Neural crest cell (in vitro differentiated cells): ENCODE results near the gene TH. TPM values are rescaled to one million over a fixed set of nuclear protein-coding genes. Genes with fewer than 3 reads are reported as not detected.
A peak's percentile ranks its signal among the peaks of the same experiment; 100 is the strongest.

Experiments used
- DNase-seq: peaks from one replicate; pipeline ENCODE4 v3.0.0; 2021; ENCODE audit warnings: low read depth, mixed read lengths, low spot score
- H3K27ac Mint-ChIP-seq: one replicate; pipeline ENCODE4 v1.8.0; 2021; ENCODE audit warnings: mild to moderate bottlenecking, mixed read lengths; ENCODE audit not compliant: unreplicated experiment
- H3K27me3 Mint-ChIP-seq: 2 replicates; pipeline ENCODE4 v1.8.0; 2021; ENCODE audit warnings: low read depth, mild to moderate bottlenecking, mixed read lengths
- H3K36me3 Mint-ChIP-seq: 2 replicates; pipeline ENCODE4 v1.8.0; 2021; ENCODE audit warnings: low read depth, mild to moderate bottlenecking, mixed read lengths
- H3K4me1 Mint-ChIP-seq: 2 replicates; pipeline ENCODE4 v1.8.0; 2021; ENCODE audit warnings: mixed read lengths
- H3K4me3 Mint-ChIP-seq: one replicate; pipeline ENCODE4 v1.8.0; 2021; ENCODE audit warnings: mild to moderate bottlenecking, mixed read lengths
- H3K9me3 Mint-ChIP-seq: 2 replicates; pipeline ENCODE4 v1.8.0; 2021; ENCODE audit warnings: mixed read lengths
- CTCF ChIP-seq: fragments of 200-600 bp; sonication (generic); conservative IDR thresholded peaks from 2 replicates; pipeline ENCODE4 v1.5.0; 2021; ENCODE audit warnings: antibody characterized with exemption, mild to moderate bottlenecking
- total RNA-seq: library from RNA; stranded (reverse); gene quantifications from 2 replicates; pipeline ENCODE4 v1.2.1, GENCODE V29; 2021

TH gene
- total RNA-seq, 1 donor from 2014 or later: 0.61 TPM

DNA sequence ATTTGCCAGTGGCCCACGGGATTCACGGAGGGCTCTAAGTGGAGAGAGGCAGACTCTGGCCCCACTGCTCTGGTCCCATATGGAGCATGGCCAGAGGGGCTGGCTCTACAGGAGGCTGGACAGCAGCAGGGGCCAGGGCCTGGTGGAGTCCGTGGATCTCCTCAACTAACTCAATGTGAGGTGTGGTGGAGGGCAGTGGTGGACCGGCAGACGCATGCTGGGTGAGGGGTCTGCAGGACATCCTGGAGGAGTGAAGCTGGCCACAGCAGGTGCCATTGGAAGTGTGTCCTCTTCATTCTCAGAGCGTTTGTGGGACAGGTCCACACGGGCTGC is 48.0 kb downstream of the TH start:
- no peak for DNase-seq
- Mint-ChIP-seq H3K27ac (no peak overlapping the region), H3K4me3 (no peak overlapping the region), H3K4me1 (no peaks in the 10 kb centered on the region), H3K9me3 (peaks cover 6% of the 10 kb centered on the region), H3K27me3 (peaks cover 14% of the 10 kb centered on the region), H3K36me3 (no peaks in the 10 kb centered on the region)
- TF ChIP-seq CTCF: no peak

GRCh38 chr11:2122907-2123627 is 48.5 kb downstream of the TH start:
- DNase-seq: no peak
- TF ChIP-seq CTCF: no peak
- Mint-ChIP-seq H3K27me3 (peaks cover 20% of the 10 kb centered on the region), H3K4me3 (no peak overlapping the region), H3K9me3 (peaks cover 10% of the 10 kb centered on the region), H3K27ac (no peak overlapping the region), H3K4me1 (no peaks in the 10 kb centered on the region), H3K36me3 (no peaks in the 10 kb centered on the region)

- H3K9me3 Mint-ChIP-seq: peaks cover 15% of the 10 kb centered on the region
- peaks cover 25% of the 10 kb centered on the region for H3K27me3 Mint-ChIP-seq
- no peak for TF ChIP-seq CTCF
- H3K27ac Mint-ChIP-seq: no peak overlapping the region
- H3K4me3 Mint-ChIP-seq: no peak overlapping the region
- H3K4me1 Mint-ChIP-seq: no peaks in the 10 kb centered on the region
- H3K36me3 Mint-ChIP-seq: no peaks in the 10 kb centered on the region
- DNase-seq: no peak
These were observed 49.3 kb downstream of the TH start for GRCh38 chr11:2122222-2122906.

DNA sequence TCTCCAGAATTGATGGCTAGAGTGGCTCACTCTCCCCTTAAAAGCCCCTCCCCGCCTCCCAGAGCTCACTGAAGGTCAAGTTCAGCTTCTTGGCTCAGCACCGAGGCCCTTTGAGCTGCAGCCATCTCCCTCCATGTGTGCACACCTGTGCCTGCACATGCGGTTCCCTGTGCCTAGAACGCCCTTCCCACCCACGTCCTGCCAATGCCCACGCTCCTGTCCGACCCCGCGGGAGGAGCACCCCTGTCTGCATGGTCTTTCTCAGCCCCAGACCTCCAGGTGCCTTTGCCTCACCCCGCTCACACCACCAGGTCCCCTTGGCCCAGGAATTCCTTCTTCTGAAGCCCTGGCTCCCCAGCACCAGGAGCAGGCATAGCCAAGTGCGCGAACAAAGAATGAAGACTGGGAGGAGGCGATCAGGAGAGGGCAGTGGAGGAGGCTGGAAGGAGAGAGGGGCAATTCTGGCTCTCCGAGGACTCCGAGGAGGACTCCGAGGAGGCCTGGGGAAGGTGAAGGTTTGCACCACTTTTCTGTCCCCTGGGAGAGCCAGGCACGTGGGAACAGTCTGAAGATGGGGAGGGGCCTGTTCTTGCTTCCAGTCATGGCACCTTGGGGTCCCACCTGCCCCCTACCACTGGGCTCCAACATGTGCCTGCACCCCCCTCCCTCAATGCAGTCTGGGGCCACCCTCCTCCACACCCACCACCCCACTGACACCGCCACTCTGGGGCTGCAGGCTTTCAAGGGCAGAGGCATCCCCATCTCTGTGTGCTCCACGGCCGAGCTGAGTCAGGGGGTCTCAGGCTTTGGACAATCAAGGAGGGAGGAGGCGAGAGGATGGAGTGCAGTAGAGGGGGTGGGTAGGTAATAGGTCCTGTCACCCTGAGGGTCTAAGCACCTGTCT is 50.1 kb downstream of the TH start:
- H3K4me1 Mint-ChIP-seq: no peaks in the 10 kb centered on the region
- H3K27me3 Mint-ChIP-seq: peaks cover 25% of the 10 kb centered on the region
- H3K4me3 Mint-ChIP-seq: no peak overlapping the region
- peak overlapping the region; percentile 12 for H3K27ac Mint-ChIP-seq
- H3K36me3 Mint-ChIP-seq: peaks cover 2% of the 10 kb centered on the region
- peaks cover 19% of the 10 kb centered on the region for H3K9me3 Mint-ChIP-seq
- DNase-seq: no peak
- no peak for TF ChIP-seq CTCF

GRCh38 chr11:2120359-2121100 is 51.1 kb downstream of the TH start:
- no peak overlapping the region for H3K27ac Mint-ChIP-seq

More at GRCh38 chr11:2120359-2121100, 51.1 kb downstream of the TH start:
- Mint-ChIP-seq H3K4me1 (no peaks in the 10 kb centered on the region), H3K9me3 (peaks cover 22% of the 10 kb centered on the region), H3K27me3 (peaks cover 30% of the 10 kb centered on the region), H3K4me3 (no peak overlapping the region), H3K36me3 (peaks cover 6% of the 10 kb centered on the region)
- DNase-seq: no peak
- TF ChIP-seq CTCF: no peak
